ENCODE measurements around the gene SEZ6L2. TPM values are rescaled to one million over a fixed set of nuclear protein-coding genes. Genes with fewer than 3 reads are reported as not detected.
"Not testable (repeated sequence)": the region's sequence is repeated elsewhere in the genome, so short reads cannot be mapped to it uniquely, and the experiment has no call there.

Gene SEZ6L2
- total RNA-seq, 1 donor from 2014 or later = 8.7 TPM

DNA sequence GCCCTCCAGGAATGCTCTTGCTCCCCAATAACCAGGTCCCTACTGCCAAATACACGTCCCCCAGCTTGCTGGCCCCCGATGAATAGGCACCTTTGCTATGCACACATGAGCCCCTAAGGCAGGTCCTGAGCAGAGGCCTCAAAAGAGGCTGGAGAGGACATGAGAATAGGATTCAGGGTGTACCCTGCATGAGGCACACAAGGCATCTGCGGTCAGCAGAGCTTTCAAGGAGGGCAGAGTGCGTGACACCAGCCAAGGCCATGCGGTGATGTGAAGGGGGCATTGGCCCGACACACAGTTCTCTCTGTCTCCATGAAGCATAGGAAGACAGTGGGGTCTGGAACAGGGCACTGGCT lies 6.9 kb downstream of the SEZ6L2 start:
- peaks cover 7% of the 10 kb centered on the region for H3K27me3 Mint-ChIP-seq (ENCODE audit: low read depth)
- no peaks in the 10 kb centered on the region for H3K36me3 Mint-ChIP-seq (ENCODE audit: low read depth)
- H3K27ac Mint-ChIP-seq (ENCODE audit: unreplicated experiment) = no peak overlapping the region
- TF ChIP-seq, protein P1, sequence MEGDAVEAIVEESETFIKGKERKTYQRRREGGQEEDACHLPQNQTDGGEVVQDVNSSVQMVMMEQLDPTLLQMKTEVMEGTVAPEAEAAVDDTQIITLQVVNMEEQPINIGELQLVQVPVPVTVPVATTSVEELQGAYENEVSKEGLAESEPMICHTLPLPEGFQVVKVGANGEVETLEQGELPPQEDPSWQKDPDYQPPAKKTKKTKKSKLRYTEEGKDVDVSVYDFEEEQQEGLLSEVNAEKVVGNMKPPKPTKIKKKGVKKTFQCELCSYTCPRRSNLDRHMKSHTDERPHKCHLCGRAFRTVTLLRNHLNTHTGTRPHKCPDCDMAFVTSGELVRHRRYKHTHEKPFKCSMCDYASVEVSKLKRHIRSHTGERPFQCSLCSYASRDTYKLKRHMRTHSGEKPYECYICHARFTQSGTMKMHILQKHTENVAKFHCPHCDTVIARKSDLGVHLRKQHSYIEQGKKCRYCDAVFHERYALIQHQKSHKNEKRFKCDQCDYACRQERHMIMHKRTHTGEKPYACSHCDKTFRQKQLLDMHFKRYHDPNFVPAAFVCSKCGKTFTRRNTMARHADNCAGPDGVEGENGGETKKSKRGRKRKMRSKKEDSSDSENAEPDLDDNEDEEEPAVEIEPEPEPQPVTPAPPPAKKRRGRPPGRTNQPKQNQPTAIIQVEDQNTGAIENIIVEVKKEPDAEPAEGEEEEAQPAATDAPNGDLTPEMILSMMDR (conservative IDR thresholded peaks at IDR 0.05) = no peak
- no peak overlapping the region for H3K4me3 Mint-ChIP-seq
- no peak for DNase-seq (ENCODE audit: low read depth, low spot score)
- no peaks in the 10 kb centered on the region for H3K9me3 Mint-ChIP-seq
- H3K4me1 Mint-ChIP-seq = peaks cover 16% of the 10 kb centered on the region

DNA sequence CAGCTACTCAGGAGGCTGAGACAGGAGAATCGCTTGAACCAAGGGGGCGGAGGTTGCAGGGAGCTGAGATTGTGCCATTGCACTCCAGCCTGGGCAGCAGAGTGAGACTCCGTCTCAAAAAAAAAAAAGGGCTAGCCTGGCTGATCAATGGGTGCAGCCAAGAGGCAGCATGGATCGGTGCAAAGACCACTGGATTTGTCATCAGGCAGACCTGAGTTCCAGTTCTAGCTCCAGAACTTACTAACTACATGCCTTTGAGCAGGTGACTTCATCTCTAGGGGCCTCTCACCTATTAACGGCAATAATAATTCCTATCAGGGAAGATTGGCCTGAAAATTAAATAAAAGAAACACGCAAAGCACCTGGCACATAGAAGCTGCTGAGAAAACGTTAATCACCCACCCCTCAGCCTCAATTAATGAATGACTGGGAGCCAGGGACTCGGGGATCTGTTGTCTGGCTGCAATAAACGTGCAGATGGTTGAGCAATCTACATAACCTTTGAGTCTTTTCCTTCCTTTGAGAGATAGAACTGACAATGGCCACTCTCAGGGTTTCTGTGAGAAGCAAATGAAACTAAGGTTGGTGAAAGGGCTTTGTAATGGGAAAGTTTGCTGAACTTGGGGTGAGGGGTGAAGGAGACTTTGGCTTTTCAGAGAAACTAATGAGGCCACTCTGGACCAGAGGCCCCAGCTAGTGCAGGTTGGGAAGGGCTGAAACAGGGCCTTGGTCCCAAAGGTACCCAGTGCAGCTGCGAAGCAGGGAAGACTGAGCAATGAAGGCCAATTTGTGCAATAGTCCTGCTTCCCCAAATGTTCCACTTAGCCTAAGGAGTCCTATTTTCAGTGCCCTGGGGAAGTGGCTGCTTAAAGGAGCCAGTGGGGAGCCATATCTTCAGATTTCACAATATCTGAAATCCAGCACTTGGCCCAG lies 7.6 kb downstream of the SEZ6L2 start:
- peaks cover 13% of the 10 kb centered on the region for H3K4me1 Mint-ChIP-seq
- TF ChIP-seq, protein P1 (conservative IDR thresholded peaks at IDR 0.05) = no peak
- no peaks in the 10 kb centered on the region for H3K9me3 Mint-ChIP-seq
- peaks cover 4% of the 10 kb centered on the region for H3K27me3 Mint-ChIP-seq (ENCODE audit: low read depth)
- H3K4me3 Mint-ChIP-seq = no peak overlapping the region
- no peaks in the 10 kb centered on the region for H3K36me3 Mint-ChIP-seq (ENCODE audit: low read depth)
- no peak for DNase-seq (ENCODE audit: low read depth, low spot score)
- peak overlapping the region; percentile 16 for H3K27ac Mint-ChIP-seq (ENCODE audit: unreplicated experiment)

DNA sequence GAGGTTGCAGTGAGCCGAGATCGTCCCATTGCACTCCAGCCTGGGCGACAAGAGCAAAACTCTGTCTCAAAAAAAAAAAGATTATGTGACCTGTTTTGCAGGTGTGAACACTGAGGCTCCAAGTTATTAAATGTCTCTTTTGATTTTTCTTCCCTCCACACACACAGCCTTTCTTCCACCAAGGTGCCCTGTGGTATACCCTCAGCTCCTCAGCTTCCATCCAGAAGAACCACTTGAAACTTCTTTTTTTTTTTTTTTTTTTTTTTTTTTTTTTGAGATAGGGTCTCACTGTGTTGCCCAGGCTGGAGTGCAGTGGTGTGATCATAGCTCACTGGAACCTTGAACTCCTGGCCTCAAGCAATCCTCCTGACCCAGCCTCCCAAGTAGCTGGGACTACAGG lies 10.0 kb downstream of the SEZ6L2 start:
- not testable (repeated sequence) for H3K36me3 Mint-ChIP-seq (ENCODE audit: low read depth); DNase-seq (ENCODE audit: low read depth, low spot score); H3K4me3 Mint-ChIP-seq; H3K27me3 Mint-ChIP-seq (ENCODE audit: low read depth); H3K9me3 Mint-ChIP-seq; H3K27ac Mint-ChIP-seq (ENCODE audit: unreplicated experiment)
- peaks cover 13% of the 10 kb centered on the region for H3K4me1 Mint-ChIP-seq

DNA sequence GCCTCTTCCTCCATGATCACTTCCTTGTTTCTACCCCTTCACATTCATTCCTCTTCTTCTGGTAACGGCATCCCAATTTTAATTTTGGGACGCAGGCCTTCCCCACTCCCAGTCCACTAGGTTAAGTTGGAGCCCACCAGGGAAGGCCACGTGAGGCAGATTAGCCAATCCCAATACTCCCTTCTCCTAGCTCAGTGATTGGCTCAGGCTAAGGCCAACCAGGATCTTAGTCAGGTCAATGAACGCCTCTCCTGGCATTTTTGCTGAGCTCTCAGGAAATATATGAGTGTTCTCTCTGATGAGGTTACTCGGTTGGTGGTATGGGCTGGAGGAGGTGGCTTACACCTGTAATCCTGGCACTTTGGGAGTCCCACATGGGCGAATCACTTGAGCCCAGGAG lies 15.4 kb downstream of the SEZ6L2 start:
- Mint-ChIP-seq H3K4me3 (no peak overlapping the region), H3K36me3 (ENCODE audit: low read depth) (no peaks in the 10 kb centered on the region), H3K27me3 (ENCODE audit: low read depth) (peaks cover 13% of the 10 kb centered on the region), H3K9me3 (no peaks in the 10 kb centered on the region), H3K4me1 (no peaks in the 10 kb centered on the region), H3K27ac (ENCODE audit: unreplicated experiment) (no peak overlapping the region)
- TF ChIP-seq, protein P1 (conservative IDR thresholded peaks at IDR 0.05) = no peak
- DNase-seq (ENCODE audit: low read depth, low spot score) = no peak

DNA sequence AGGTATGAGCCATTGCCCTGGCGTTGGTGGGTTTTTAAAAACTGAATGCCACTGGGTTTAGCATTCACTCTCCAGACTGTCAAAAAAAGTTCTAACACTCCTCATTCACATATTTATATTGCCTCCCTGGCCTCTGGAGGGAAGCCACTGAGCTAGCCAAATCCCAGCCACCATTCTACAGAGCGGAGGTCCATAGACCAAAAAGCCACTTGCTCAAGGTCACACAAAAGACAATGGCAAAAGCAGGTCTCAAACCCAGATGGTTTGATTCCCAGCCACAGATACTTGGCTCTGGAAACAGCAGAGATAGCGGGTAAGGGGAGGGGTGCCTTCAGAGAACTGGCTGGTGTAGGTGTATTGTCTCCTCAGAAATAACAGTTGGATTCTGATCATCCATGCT lies 18.3 kb downstream of the SEZ6L2 start:
- TF ChIP-seq, protein P1 (conservative IDR thresholded peaks at IDR 0.05) = no peak
- peaks cover 5% of the 10 kb centered on the region for H3K4me1 Mint-ChIP-seq
- H3K4me3 Mint-ChIP-seq = no peak overlapping the region

DNA sequence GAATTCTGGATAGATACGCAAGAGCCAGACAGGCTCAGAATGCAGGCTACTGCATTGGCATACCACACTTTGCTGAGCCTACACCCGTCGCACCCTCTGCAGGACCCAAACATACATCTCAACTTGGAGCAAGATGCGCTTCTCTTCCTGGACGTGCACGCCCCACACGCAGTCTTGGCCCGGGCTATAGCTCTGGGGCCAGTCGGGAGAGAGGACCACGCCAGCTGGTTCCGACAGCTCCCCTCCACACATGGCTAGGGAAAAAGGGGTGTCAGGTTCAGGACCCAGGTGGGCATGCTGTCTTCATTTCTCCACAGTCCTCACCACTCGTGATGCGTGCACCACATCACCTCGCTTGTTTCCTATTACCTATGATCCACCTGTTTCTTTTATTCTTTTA lies 21.2 kb downstream of the SEZ6L2 start:
- Mint-ChIP-seq H3K9me3 (peaks cover 4% of the 10 kb centered on the region), H3K4me3 (no peak overlapping the region), H3K27me3 (ENCODE audit: low read depth) (peaks cover 61% of the 10 kb centered on the region), H3K4me1 (peaks cover 5% of the 10 kb centered on the region), H3K27ac (ENCODE audit: unreplicated experiment) (no peak overlapping the region), H3K36me3 (ENCODE audit: low read depth) (no peaks in the 10 kb centered on the region)
- TF ChIP-seq, protein P1 (conservative IDR thresholded peaks at IDR 0.05) = no peak
- no peak for DNase-seq (ENCODE audit: low read depth, low spot score)

More for the DNA sequence above, 18.3 kb downstream of the SEZ6L2 start:
- no peak overlapping the region for H3K27ac Mint-ChIP-seq (ENCODE audit: unreplicated experiment)
- H3K36me3 Mint-ChIP-seq (ENCODE audit: low read depth) = no peaks in the 10 kb centered on the region
- peaks cover 4% of the 10 kb centered on the region for H3K9me3 Mint-ChIP-seq
- DNase-seq (ENCODE audit: low read depth, low spot score) = no peak
- peaks cover 39% of the 10 kb centered on the region for H3K27me3 Mint-ChIP-seq (ENCODE audit: low read depth)

Data from neural crest cell (in vitro differentiated cells).